ENCODE data around the gene PMPCB. TPM values are rescaled to one million over a fixed set of nuclear protein-coding genes. Genes with fewer than 3 reads are reported as not detected.

PMPCB gene
- total RNA-seq, 1 experiment from 2014 or later = 73.9 TPM

- intact Hi-C loops (cut with micrococcal nuclease) = no loop called here
- H3K27ac Mint-ChIP-seq (ENCODE audit: low read depth, unreplicated experiment) = no peak overlapping the region
- H3K9me3 Mint-ChIP-seq (ENCODE audit: unreplicated experiment) = no peaks in the 10 kb centered on the region
- no peak overlapping the region for H3K4me3 Mint-ChIP-seq (ENCODE audit: unreplicated experiment)
- CTCF ChIA-PET = interaction anchor here (0.5 to 1.5 kb wide), 5 partner anchors 8 to 720 kb away, joined by 3 to 7 read pairs (median 3); partner anchors contain the start of gene PMPCB
- H3K4me1 Mint-ChIP-seq (ENCODE audit: insufficient read depth, unreplicated experiment) = no peaks in the 10 kb centered on the region
- POLR2A ChIA-PET = interaction anchor here (1.0 to 1.4 kb wide), 5 partner anchors 10 to 1656 kb away, joined by 3 to 4 read pairs (median 3); partner anchors contain the start of gene PMPCB
- DNase-seq (ENCODE audit: unreplicated experiment) = no peak
- no peaks in the 10 kb centered on the region for H3K27me3 Mint-ChIP-seq (ENCODE audit: insufficient read depth, unreplicated experiment)
- no TSS peak for BruUV-seq (replicated peaks)
- peaks cover 100% of the 10 kb centered on the region for H3K36me3 Mint-ChIP-seq (ENCODE audit: insufficient read depth, unreplicated experiment)
- TF ChIP-seq CTCF (IDR thresholded peaks at IDR 0.05; ENCODE audit: unreplicated experiment) = no peak
Measured at GRCh38 chr7:103307503-103308231, 10.4 kb downstream of the PMPCB start.

- Mint-ChIP-seq H3K4me1 (ENCODE audit: insufficient read depth, unreplicated experiment) (no peaks in the 10 kb centered on the region), H3K4me3 (ENCODE audit: unreplicated experiment) (no peak overlapping the region), H3K9me3 (ENCODE audit: unreplicated experiment) (no peaks in the 10 kb centered on the region), H3K36me3 (ENCODE audit: insufficient read depth, unreplicated experiment) (peaks cover 97% of the 10 kb centered on the region), H3K27ac (ENCODE audit: low read depth, unreplicated experiment) (no peak overlapping the region), H3K27me3 (ENCODE audit: insufficient read depth, unreplicated experiment) (no peaks in the 10 kb centered on the region)
- ChIA-PET CTCF (interaction anchor here (1.3 kb wide), 1 partner anchor 19 kb away, joined by 3 read pairs; no protein-coding TSS in a partner anchor), POLR2A (interaction anchor here (0.6 kb wide), 1 partner anchor 14 kb away, joined by 3 read pairs; no protein-coding TSS in a partner anchor)
- intact Hi-C loops (cut with micrococcal nuclease) = no loop called here
- TF ChIP-seq CTCF (IDR thresholded peaks at IDR 0.05; ENCODE audit: unreplicated experiment) = no peak
- BruUV-seq (replicated peaks) = no TSS peak
- DNase-seq (ENCODE audit: unreplicated experiment) = no peak
Measured at GRCh38 chr7:103314852-103315251, 17.6 kb downstream of the PMPCB start.

- TF ChIP-seq CTCF (IDR thresholded peaks at IDR 0.05; ENCODE audit: unreplicated experiment) = no peak
- no TSS peak for BruUV-seq (replicated peaks)
- CTCF ChIA-PET = interaction anchor here (1.3 kb wide), 1 partner anchor 10 kb away, joined by 3 read pairs; no protein-coding TSS in a partner anchor
- H3K27ac Mint-ChIP-seq (ENCODE audit: low read depth, unreplicated experiment) = no peak overlapping the region
- intact Hi-C loops (cut with micrococcal nuclease) = no loop called here
- H3K9me3 Mint-ChIP-seq (ENCODE audit: unreplicated experiment) = no peaks in the 10 kb centered on the region
- H3K36me3 Mint-ChIP-seq (ENCODE audit: insufficient read depth, unreplicated experiment) = peaks cover 97% of the 10 kb centered on the region
- DNase-seq (ENCODE audit: unreplicated experiment) = no peak
- H3K27me3 Mint-ChIP-seq (ENCODE audit: insufficient read depth, unreplicated experiment) = no peaks in the 10 kb centered on the region
- H3K4me1 Mint-ChIP-seq (ENCODE audit: insufficient read depth, unreplicated experiment) = no peaks in the 10 kb centered on the region
- no peak overlapping the region for H3K4me3 Mint-ChIP-seq (ENCODE audit: unreplicated experiment)
- POLR2A ChIA-PET = interaction anchor here (0.9 kb wide), 1 partner anchor 11 kb away, joined by 4 read pairs; no protein-coding TSS in a partner anchor
Measured at GRCh38 chr7:103316380-103316941, 19.2 kb downstream of the PMPCB start.

GRCh38 chr7:103317009-103317408, 19.8 kb downstream of the PMPCB start:
- ChIA-PET CTCF (interaction anchor here (1.3 kb wide), 1 partner anchor 11 kb away, joined by 3 read pairs; no protein-coding TSS in a partner anchor), POLR2A (interaction anchor here (0.7 to 0.9 kb wide), 2 partner anchors 11 kb away, joined by 3 to 4 read pairs; no protein-coding TSS in a partner anchor)
- Mint-ChIP-seq H3K36me3 (ENCODE audit: insufficient read depth, unreplicated experiment) (peaks cover 97% of the 10 kb centered on the region), H3K4me1 (ENCODE audit: insufficient read depth, unreplicated experiment) (no peaks in the 10 kb centered on the region), H3K4me3 (ENCODE audit: unreplicated experiment) (no peak overlapping the region), H3K9me3 (ENCODE audit: unreplicated experiment) (no peaks in the 10 kb centered on the region), H3K27ac (ENCODE audit: low read depth, unreplicated experiment) (no peak overlapping the region), H3K27me3 (ENCODE audit: insufficient read depth, unreplicated experiment) (no peaks in the 10 kb centered on the region)
- no TSS peak for BruUV-seq (replicated peaks)
- no peak for TF ChIP-seq CTCF (IDR thresholded peaks at IDR 0.05; ENCODE audit: unreplicated experiment)
- intact Hi-C loops (cut with micrococcal nuclease) = no loop called here
- no peak for DNase-seq (ENCODE audit: unreplicated experiment)
